ENCODE data around the gene CRHR1. TPM values are rescaled to one million over a fixed set of nuclear protein-coding genes. Genes with fewer than 3 reads are reported as not detected.

The CRHR1 gene
- total RNA-seq, 2 experiments from 2014 or later, result not detected

DNA sequence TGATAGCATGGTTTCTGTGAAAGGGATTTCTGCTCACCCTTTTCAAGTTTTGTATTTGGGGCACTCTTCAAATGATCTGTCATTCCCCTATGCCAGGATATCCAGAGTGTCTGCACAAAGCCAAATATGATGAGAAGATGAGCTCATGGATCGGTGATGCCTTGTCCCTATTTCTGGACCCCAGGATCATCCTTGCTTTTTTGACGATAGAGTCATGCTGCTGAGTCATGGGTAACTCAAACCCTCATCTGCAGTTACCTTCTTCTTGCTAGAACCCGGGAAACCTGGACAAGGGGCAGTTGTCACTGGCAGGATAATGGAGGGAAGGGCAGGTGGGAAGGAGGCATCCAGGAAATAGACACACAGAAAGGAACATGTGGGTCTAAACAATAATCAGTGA is 92.4 kb downstream of the CRHR1 start:
- TF ChIP-seq, protein P1, sequence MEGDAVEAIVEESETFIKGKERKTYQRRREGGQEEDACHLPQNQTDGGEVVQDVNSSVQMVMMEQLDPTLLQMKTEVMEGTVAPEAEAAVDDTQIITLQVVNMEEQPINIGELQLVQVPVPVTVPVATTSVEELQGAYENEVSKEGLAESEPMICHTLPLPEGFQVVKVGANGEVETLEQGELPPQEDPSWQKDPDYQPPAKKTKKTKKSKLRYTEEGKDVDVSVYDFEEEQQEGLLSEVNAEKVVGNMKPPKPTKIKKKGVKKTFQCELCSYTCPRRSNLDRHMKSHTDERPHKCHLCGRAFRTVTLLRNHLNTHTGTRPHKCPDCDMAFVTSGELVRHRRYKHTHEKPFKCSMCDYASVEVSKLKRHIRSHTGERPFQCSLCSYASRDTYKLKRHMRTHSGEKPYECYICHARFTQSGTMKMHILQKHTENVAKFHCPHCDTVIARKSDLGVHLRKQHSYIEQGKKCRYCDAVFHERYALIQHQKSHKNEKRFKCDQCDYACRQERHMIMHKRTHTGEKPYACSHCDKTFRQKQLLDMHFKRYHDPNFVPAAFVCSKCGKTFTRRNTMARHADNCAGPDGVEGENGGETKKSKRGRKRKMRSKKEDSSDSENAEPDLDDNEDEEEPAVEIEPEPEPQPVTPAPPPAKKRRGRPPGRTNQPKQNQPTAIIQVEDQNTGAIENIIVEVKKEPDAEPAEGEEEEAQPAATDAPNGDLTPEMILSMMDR (IDR thresholded peaks at IDR 0.05), result no peak
- no peak overlapping the region for H3K27ac ChIP-seq (ENCODE audit: low read depth in 1 of 2, low read length in 2 of 2)
- intact Hi-C loops (cut with DNase I, micrococcal nuclease), result no loop called here
- H3K36me3 ChIP-seq (ENCODE audit: insufficient read depth, low read length), result no peaks in the 10 kb centered on the region
- ChIA-PET POLR2A (no interaction called here), CTCF (no interaction called here)
- Mint-ChIP-seq H3K27me3 (peaks cover 7% of the 10 kb centered on the region), H3K9me3 (no peaks in the 10 kb centered on the region), H3K4me3 (no peak overlapping the region), H3K4me1 (ENCODE audit: low read depth) (peaks cover 18% of the 10 kb centered on the region), H3K36me3 (ENCODE audit: low read depth) (no peaks in the 10 kb centered on the region), H3K27ac (no peak overlapping the region)
- no peaks in the 10 kb centered on the region for H3K9me3 ChIP-seq (ENCODE audit: control insufficient read depth in 1 of 2, insufficient read depth in 1 of 2, low read length in 2 of 2)
- peaks cover 0 to 2% of the 10 kb centered on the region in 2 experiments for H3K27me3 ChIP-seq (ENCODE audit: control insufficient read depth in 1 of 2, insufficient read depth in 2 of 2, low read length in 2 of 2)
- H3K4me3 ChIP-seq (ENCODE audit: low read length), result no peak overlapping the region
- no peak for ATAC-seq (ENCODE audit: poor library complexity)
- DNase-seq, result no peak
- peaks cover 17% of the 10 kb centered on the region for H3K4me1 ChIP-seq (ENCODE audit: insufficient read depth, low read length)

DNA sequence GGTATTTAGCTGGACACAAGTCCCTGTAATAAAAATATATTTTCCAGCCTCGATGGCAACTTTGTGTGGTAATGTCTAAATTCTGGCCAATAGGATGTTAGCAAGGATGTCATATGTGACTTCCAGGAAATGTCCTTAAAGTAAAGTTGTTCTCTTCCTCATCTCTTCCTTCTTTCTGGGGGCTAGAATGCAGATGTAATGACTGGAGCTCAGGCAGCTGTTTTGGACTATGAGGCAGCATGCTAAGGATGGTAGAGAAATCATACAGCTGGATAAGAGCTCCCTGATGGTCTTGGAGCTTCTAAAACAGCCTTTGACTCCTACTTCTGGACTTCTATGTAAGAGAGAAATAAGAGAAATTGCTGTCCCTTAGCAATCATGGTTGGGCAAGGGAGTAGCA is 93.3 kb downstream of the CRHR1 start:
- Mint-ChIP-seq H3K4me3 (no peak overlapping the region), H3K27ac (no peak overlapping the region), H3K9me3 (no peaks in the 10 kb centered on the region), H3K4me1 (ENCODE audit: low read depth) (peaks cover 18% of the 10 kb centered on the region), H3K36me3 (ENCODE audit: low read depth) (no peaks in the 10 kb centered on the region), H3K27me3 (peaks cover 7% of the 10 kb centered on the region)
- ChIA-PET POLR2A (no interaction called here), CTCF (no interaction called here)
- Histone ChIP-seq H3K36me3 (ENCODE audit: insufficient read depth, low read length) (no peaks in the 10 kb centered on the region), H3K27ac (ENCODE audit: low read depth in 1 of 2, low read length in 2 of 2) (no peak overlapping the region), H3K4me1 (ENCODE audit: insufficient read depth, low read length) (peaks cover 17% of the 10 kb centered on the region), H3K9me3 (ENCODE audit: control insufficient read depth in 1 of 2, insufficient read depth in 1 of 2, low read length in 2 of 2) (no peaks in the 10 kb centered on the region), H3K4me3 (ENCODE audit: low read length) (no peak overlapping the region), H3K27me3 (ENCODE audit: control insufficient read depth in 1 of 2, insufficient read depth in 2 of 2, low read length in 2 of 2) (peaks cover 0 to 4% of the 10 kb centered on the region in 2 experiments)
- ATAC-seq (ENCODE audit: poor library complexity) (no peak), DNase-seq (no peak)
- intact Hi-C loops (cut with DNase I, micrococcal nuclease), result no loop called here
- TF ChIP-seq, protein P1 (IDR thresholded peaks at IDR 0.05), result no peak

DNA sequence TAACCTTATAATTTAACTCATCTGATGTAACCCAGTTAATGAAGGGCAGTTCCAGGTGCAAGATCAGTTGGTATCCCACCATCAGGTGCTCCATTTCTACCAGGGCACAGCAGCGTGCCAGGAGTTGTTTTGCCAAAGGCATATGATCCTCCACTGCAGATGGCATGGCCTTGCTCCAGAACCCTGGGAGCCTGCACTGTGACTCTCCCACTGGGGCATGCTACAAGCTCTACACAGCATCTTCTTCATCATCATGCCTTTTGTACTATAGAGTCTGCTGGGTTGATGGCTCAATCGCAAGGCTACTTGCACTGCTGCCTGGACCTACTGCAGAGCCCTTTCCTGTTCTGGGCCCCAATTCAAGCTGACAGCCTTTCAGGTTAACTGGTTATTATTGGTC is 98.9 kb downstream of the CRHR1 start:
- Mint-ChIP-seq H3K27ac (no peak overlapping the region), H3K4me1 (ENCODE audit: low read depth) (no peaks in the 10 kb centered on the region), H3K27me3 (no peaks in the 10 kb centered on the region), H3K9me3 (peaks cover 3% of the 10 kb centered on the region), H3K4me3 (no peak overlapping the region), H3K36me3 (ENCODE audit: low read depth) (no peaks in the 10 kb centered on the region)
- H3K9me3 ChIP-seq (ENCODE audit: control insufficient read depth in 1 of 2, insufficient read depth in 1 of 2, low read length in 2 of 2), result peaks cover 0 to 4% of the 10 kb centered on the region in 2 experiments
- no peak overlapping the region for H3K27ac ChIP-seq (ENCODE audit: low read depth in 1 of 2, low read length in 2 of 2)
- intact Hi-C loops (cut with DNase I, micrococcal nuclease), result no loop called here
- DNase-seq (no peak), ATAC-seq (ENCODE audit: poor library complexity) (no peak)
- no peaks in the 10 kb centered on the region for H3K36me3 ChIP-seq (ENCODE audit: insufficient read depth, low read length)
- H3K27me3 ChIP-seq (ENCODE audit: control insufficient read depth in 1 of 2, insufficient read depth in 2 of 2, low read length in 2 of 2), result peaks cover 0 to 4% of the 10 kb centered on the region in 2 experiments
- ChIA-PET CTCF (no interaction called here), POLR2A (no interaction called here)
- TF ChIP-seq, protein P1 (IDR thresholded peaks at IDR 0.05), result no peak
- no peak overlapping the region for H3K4me3 ChIP-seq (ENCODE audit: low read length)
- H3K4me1 ChIP-seq (ENCODE audit: insufficient read depth, low read length), result no peaks in the 10 kb centered on the region

Other genes with a start within 250 kb of the CRHR1 start
- gene SPPL2C, start 60.6 kb downstream of the CRHR1 start, total RNA-seq, result not detected
- gene MAPT, start 110.2 kb downstream of the CRHR1 start, total RNA-seq, result under 1 TPM; 0.41 to 0.53 TPM
- not detected for gene STH, start 214.9 kb downstream of the CRHR1 start, total RNA-seq

Data from CD4-positive, alpha-beta T cell (primary cell).